Activated CD8-positive, alpha-beta T cell treated with anti-CD3 and anti-CD28 coated beads for 36 hours (primary cell): Measurements from ENCODE around the gene ETV6. TPM values are rescaled to one million over a fixed set of nuclear protein-coding genes. Genes with fewer than 3 reads are reported as not detected.

Source experiments
- ATAC-seq: fragments of 200-7000 bp; cut with Tn5 transposase; one replicate; pipeline ENCODE4 v1.10.0; 2021; ENCODE audit warnings: mild to moderate bottlenecking, moderate library complexity
- CTCF ChIA-PET: fragments of 350-600 bp; sonication (Branson Sonifier 250); formaldehyde crosslinking; loops from one replicate; lab custom pipeline; 2021; ENCODE audit warnings: antibody characterized with exemption; lab: Charles Lee
- POLR2A ChIA-PET: fragments of 350-600 bp; sonication (Branson Sonifier 250); formaldehyde crosslinking; loops from one replicate; lab custom pipeline; 2021; ENCODE audit warnings: antibody characterized with exemption; lab: Charles Lee
- DNase-seq: peaks from one replicate; pipeline ENCODE4 v3.0.0-alpha.2; 2020
- H3K27ac Mint-ChIP-seq: one replicate; pipeline ENCODE4 v1.8.0; 2021; ENCODE audit warnings: mild to moderate bottlenecking, mixed read lengths
- H3K27me3 Mint-ChIP-seq: one replicate; pipeline ENCODE4 v1.8.0; 2021; ENCODE audit warnings: mixed read lengths
- H3K36me3 Mint-ChIP-seq: one replicate; pipeline ENCODE4 v1.8.0; 2021; ENCODE audit warnings: low read depth, mixed read lengths
- H3K4me1 Mint-ChIP-seq: one replicate; pipeline ENCODE4 v1.8.0; 2021; ENCODE audit warnings: low read depth, mixed read lengths
- H3K4me3 Mint-ChIP-seq: one replicate; pipeline ENCODE4 v1.8.0; 2021; ENCODE audit warnings: mild to moderate bottlenecking, moderate library complexity, mixed read lengths
- H3K9me3 Mint-ChIP-seq: one replicate; pipeline ENCODE4 v1.8.0; 2021; ENCODE audit warnings: mixed read lengths
- CTCF ChIP-seq: fragments of 200-600 bp; IDR thresholded peaks from one replicate; pipeline ENCODE4 v1.8.0; 2022; ENCODE audit warnings: antibody characterized with exemption, mild to moderate bottlenecking
- intact Hi-C: fragments of 100-400 bp; cut with micrococcal nuclease; formaldehyde crosslinking; loops from one replicate; pipeline ENCODE4 v1.10.0; 2022
- total RNA-seq, 2 experiments: library from RNA; stranded (reverse); gene quantifications; one replicate each; pipeline ENCODE4 v1.2.3, GENCODE V29; 2021

The ETV6 gene
- total RNA-seq, 2 experiments from 2014 or later: 20.5 to 22.7 TPM

- no peak for TF ChIP-seq CTCF
- ChIA-PET POLR2A (interaction anchor here (0.5 kb wide), 1 partner anchor 992 kb away, joined by 3 read pairs; no protein-coding TSS in a partner anchor), CTCF (interaction anchor here (0.7 to 1.0 kb wide), 2 partner anchors 38 to 987 kb away, joined by 3 read pairs; no protein-coding TSS in a partner anchor)
- intact Hi-C loops: no loop called here
- peaks cover 72% of the 10 kb centered on the region for H3K4me1 Mint-ChIP-seq
- no peak overlapping the region for H3K4me3 Mint-ChIP-seq
- peak overlapping the region; percentile 42 for H3K27ac Mint-ChIP-seq
- no peak for DNase-seq
- no peaks in the 10 kb centered on the region for H3K27me3 Mint-ChIP-seq
- no peak for ATAC-seq
- H3K9me3 Mint-ChIP-seq: peaks cover 5% of the 10 kb centered on the region
- peaks cover 15% of the 10 kb centered on the region for H3K36me3 Mint-ChIP-seq
Measured at GRCh38 chr12:11729008-11729407, 79.5 kb downstream of the ETV6 start.

- ATAC-seq: no peak
- CTCF ChIA-PET: interaction anchor here (1.0 to 2.1 kb wide), 2 partner anchors 12 to 38 kb away, joined by 3 to 6 read pairs; no protein-coding TSS in a partner anchor
- H3K4me3 Mint-ChIP-seq: no peak overlapping the region
- peaks cover 16% of the 10 kb centered on the region for H3K36me3 Mint-ChIP-seq
- intact Hi-C loops: loop anchor here (5.0 kb wide), 1 partner anchor 38 kb away; no protein-coding TSS in a partner anchor
- H3K9me3 Mint-ChIP-seq: peaks cover 5% of the 10 kb centered on the region
- POLR2A ChIA-PET: interaction anchor here (0.5 kb wide), 1 partner anchor 991 kb away, joined by 3 read pairs; no protein-coding TSS in a partner anchor
- H3K4me1 Mint-ChIP-seq: peaks cover 73% of the 10 kb centered on the region
- DNase-seq: no peak
- no peak for TF ChIP-seq CTCF
- peak overlapping the region; percentile 42 for H3K27ac Mint-ChIP-seq
- H3K27me3 Mint-ChIP-seq: no peaks in the 10 kb centered on the region
Measured at GRCh38 chr12:11729439-11730150, 80.1 kb downstream of the ETV6 start.

- peaks cover 20% of the 10 kb centered on the region for H3K36me3 Mint-ChIP-seq
- no peak for ATAC-seq
- no peak for DNase-seq
- CTCF ChIA-PET: interaction anchor here (0.6 to 4.1 kb wide), 6 partner anchors 13 to 306 kb away, joined by 3 to 15 read pairs (median 4); partner anchors contain the start of gene ETV6
- intact Hi-C loops: loop anchor here (5.0 kb wide), 1 partner anchor 37 kb away; no protein-coding TSS in a partner anchor
- peaks cover 74% of the 10 kb centered on the region for H3K4me1 Mint-ChIP-seq
- peak overlapping the region; percentile 89 for H3K27ac Mint-ChIP-seq
- TF ChIP-seq CTCF: no peak
- POLR2A ChIA-PET: interaction anchor here (0.7 to 1.4 kb wide), 4 partner anchors 33 to 901 kb away, joined by 3 to 4 read pairs (median 4); no protein-coding TSS in a partner anchor
- no peak overlapping the region for H3K4me3 Mint-ChIP-seq
- H3K27me3 Mint-ChIP-seq: no peaks in the 10 kb centered on the region
- peaks cover 5% of the 10 kb centered on the region for H3K9me3 Mint-ChIP-seq
Measured at GRCh38 chr12:11730299-11731041, 81.0 kb downstream of the ETV6 start.

- H3K27me3 Mint-ChIP-seq: no peaks in the 10 kb centered on the region
- peaks cover 15% of the 10 kb centered on the region for H3K36me3 Mint-ChIP-seq
- H3K4me1 Mint-ChIP-seq: peaks cover 69% of the 10 kb centered on the region
- peak overlapping the region; percentile 16 for H3K4me3 Mint-ChIP-seq
- TF ChIP-seq CTCF: no peak
- DNase-seq (peak; percentile 26), ATAC-seq (peak; percentile 62)
- peak overlapping the region; percentile 89 for H3K27ac Mint-ChIP-seq
- intact Hi-C loops: loop anchor here (5.0 kb wide), 1 partner anchor 36 kb away; no protein-coding TSS in a partner anchor
- CTCF ChIA-PET: interaction anchor here (0.6 to 4.1 kb wide), 8 partner anchors 13 to 305 kb away, joined by 3 to 15 read pairs (median 4); partner anchors contain the start of gene ETV6
- POLR2A ChIA-PET: interaction anchor here (0.7 to 1.5 kb wide), 6 partner anchors 12 to 900 kb away, joined by 3 to 6 read pairs (median 4); no protein-coding TSS in a partner anchor
- H3K9me3 Mint-ChIP-seq: peaks cover under 1% of the 10 kb centered on the region
Measured at GRCh38 chr12:11731042-11731357, 81.5 kb downstream of the ETV6 start.
